GM18502 (cell line): Measurements from ENCODE around the gene WWOX.

Experiments used
- ATAC-seq: cut with Tn5 transposase; IDR thresholded peaks from one replicate; pipeline ENCODE4 v1.9.1; 2021; ENCODE audit warnings: mild to moderate bottlenecking; ENCODE audit not compliant: unreplicated experiment, poor library complexity

Gene WWOX

DNA sequence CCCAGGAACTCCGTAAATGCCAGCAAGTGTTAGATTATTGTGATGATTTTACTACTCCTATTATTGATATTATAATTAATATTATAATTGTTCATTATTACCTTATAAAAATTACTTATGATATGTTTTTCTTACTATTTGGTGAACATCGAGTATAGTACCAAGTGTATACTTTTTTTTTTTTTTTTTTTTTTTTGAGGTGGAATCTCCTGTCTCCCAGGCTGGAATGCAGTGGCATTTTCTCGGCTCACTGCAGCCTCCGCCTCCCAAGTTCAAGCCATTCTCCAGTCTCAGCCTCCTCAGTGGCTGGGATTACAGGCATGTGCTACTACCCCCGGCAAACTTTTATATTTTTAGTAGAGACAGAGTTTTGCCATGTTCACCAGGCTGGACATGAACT lies 347.0 kb downstream of the WWOX start:
- ATAC-seq: no peak

DNA sequence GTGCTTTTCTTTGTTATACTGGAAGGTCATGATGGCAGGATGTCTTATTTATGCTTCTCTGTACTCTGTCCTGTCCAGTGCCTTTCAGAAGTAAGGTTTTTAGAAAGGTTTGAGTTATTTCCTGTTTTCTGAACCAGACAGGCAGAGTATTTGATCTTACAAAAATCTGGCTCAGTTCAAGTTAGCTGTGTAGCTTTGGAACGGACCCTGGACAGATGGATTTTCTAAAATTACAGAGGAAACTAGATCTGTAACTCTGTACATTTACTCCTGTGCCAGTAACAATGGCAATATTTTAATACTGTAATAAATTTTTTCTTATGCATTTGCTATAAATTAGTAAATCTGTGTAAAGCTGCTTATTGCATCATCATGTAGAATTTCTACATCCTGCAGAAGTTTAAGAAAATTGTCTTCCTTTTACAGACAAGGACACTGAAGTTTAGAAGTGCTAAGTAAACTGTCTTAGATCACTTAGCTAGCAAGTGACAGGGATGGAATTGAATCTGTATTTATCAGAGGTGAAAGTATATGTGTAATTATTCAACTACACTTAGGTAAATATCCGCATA lies 347.6 kb downstream of the WWOX start:
- no peak for ATAC-seq

DNA sequence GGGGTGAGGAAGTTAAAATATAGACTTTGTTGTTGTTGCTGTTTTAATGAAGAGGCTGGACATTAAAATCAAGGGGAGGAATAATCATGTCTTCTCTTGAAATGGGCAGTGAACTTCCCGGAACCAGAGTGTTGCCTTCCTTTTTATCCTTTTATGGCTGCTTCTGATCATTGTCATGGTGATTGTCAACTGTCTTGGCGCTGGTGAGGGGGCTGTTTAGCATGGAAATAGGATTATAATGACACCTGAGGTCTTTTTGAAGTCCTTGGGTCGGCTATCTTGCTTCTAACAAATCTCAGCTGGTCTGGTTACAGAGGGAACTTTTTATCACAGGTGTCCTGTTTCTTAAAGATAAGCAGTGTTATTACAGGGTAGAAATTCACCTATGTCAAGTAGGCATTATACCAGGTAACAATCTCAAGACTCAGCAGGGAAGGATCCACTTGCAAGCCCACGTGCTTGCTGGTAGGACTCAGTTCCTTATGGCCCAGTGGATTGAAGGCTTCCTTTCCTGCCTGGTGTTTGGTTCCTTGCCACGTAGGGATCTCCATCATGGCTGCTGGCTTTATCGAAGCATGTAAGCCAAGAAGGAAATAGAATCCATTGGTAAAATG lies 349.3 kb downstream of the WWOX start:
- no peak for ATAC-seq

DNA sequence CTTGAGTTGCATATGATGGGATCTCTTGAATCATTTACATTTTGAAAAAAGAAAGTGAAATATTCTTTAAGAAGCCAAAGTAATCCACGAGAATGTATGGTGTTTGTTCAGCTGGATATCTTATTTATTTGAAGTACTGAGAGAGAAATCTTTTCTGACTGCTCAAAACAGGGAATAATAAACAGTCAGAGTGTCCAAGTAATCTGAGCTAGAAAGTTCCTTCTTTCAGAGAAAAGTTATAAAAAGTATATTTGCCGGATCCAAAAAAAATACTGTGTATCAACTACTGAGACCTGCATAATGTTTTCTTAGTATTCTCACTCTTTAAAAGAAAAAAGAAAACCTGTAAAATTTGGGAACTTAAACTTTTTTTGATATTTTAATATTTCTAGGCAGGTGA lies 350.8 kb downstream of the WWOX start:
- ATAC-seq: no peak

DNA sequence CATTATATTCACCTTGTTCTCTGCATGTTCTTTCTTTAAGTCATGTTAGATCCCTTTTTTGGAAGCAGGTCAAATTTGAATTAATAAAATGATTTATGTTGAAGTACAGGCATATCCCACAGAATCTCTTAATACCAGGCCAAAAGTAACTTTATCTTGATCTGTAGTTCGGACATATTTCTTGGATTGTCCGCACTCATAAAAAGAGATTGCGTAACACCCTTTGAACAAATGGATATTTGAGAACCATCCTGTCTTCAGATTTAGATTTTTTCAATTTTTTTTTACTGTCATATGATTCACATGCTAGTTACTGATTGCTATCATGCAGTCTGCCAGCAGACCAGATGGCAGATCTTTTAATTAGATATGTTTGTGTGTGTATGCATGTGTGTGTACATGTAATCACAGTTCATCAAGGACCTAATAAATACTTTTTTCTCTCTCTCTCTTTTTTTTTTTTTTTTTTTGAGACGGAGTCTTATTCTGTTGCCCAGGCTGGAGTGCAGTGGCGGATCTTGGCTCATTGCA lies 352.6 kb downstream of the WWOX start:
- no peak for ATAC-seq

DNA sequence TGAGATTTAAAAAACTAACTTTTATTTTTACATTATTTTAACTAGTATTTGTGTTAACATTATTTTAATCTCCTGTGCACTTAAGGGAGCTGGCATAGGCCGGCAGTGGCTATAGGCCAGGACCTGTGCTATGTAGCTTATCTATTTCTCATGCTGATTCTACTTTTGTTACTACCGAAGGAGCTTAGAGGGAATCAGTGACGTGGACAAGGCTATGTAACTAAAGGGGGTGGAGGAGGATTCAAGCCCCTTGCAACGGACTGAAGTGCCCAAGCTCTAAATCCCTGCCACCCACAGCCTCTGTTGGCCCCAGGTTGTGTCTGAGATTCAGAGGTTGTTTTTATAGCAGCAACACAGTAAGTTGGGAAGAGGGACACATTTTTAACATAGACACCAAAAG lies 356.4 kb downstream of the WWOX start:
- no peak for ATAC-seq

DNA sequence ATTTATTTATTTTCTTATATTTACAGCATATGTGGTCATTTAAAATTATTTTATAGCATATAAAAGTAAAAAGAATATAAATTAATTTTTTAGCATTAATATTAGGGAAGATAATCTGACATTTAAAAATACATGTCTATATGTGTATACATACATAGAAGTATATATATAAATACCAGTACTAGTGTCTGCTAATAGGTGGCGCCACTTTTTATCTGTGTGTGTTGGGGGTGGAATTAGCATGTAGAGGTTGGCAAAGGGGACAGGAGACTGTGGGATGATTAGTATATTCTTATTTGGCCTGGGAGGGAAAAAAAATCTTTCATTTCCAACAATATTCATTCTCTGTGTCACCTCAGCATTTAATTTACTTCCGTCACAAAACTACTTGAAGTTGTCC lies 359.1 kb downstream of the WWOX start:
- no peak for ATAC-seq

DNA sequence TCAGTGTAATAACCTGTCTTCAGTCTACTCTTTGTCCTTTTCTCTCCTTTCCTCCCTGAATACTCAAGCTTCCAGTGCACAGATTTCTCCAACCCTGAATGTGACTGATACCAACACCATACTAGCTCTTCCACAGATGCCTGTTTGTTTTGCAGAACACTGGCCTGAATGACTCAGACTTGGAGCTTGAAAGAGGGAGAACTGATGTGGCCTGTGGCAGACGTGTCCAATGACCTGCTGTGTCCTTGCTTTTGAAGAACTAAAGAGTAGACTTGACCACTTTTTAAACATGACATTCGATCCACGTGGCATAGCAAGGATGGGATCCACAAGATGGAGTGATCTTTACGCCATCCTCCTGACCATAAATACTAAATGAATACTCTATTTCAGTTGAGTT lies 361.0 kb downstream of the WWOX start:
- ATAC-seq: no peak

DNA sequence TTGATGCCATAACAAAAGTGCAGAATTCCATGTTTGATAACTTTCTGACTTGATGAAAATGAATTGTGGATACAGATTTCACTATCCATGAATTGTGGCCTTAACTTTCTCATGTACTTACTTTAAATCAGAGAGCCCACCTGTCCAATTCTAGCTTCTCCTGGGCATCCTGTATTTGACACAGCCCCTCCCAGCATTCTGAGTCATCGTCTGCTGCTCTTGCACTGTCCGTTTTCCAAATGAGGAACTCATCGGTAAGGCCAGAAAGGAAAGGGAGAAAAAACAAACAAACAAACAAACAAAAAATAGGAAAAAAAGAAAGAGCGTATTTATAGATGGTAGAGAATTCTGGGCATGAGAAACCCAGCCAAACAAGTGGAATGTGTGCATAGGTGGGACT lies 361.6 kb downstream of the WWOX start:
- ATAC-seq: no peak

DNA sequence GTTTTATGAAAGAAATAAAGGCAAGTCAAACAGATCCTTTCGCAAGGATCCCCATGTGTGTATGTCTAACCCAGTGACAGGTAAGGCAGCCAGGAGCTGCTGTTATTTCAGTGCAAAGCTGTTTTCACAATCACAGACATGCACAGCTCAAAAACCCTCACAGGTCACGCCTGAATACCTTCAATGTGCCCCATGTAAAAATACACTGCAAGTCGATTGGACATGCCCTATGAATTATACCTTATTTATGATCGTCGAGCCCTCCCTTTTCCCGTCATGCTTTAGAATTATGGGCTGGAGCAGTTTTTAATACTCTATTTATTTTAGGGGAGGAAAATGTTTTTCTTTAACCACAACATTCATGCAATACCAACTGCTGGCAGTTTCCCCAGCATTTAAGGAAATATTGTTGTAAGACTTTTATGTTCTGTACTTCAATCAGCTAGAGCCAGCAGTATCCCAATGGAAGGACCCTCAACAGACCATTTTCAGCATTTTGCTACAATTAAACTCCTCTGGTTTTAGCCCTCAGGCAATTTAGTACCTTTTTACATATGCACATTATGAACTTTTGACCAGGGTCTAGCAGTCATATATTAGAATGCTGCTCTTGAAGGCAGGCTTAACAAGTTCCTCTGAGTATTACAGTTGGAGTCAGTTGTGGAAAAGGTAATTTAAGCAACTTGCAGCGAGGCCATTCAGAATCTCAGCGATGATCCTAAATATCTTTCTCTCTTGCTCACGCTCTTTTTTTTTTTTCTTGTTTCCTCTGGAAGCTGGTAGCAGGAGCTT lies 362.2 kb downstream of the WWOX start:
- ATAC-seq: no peak

DNA sequence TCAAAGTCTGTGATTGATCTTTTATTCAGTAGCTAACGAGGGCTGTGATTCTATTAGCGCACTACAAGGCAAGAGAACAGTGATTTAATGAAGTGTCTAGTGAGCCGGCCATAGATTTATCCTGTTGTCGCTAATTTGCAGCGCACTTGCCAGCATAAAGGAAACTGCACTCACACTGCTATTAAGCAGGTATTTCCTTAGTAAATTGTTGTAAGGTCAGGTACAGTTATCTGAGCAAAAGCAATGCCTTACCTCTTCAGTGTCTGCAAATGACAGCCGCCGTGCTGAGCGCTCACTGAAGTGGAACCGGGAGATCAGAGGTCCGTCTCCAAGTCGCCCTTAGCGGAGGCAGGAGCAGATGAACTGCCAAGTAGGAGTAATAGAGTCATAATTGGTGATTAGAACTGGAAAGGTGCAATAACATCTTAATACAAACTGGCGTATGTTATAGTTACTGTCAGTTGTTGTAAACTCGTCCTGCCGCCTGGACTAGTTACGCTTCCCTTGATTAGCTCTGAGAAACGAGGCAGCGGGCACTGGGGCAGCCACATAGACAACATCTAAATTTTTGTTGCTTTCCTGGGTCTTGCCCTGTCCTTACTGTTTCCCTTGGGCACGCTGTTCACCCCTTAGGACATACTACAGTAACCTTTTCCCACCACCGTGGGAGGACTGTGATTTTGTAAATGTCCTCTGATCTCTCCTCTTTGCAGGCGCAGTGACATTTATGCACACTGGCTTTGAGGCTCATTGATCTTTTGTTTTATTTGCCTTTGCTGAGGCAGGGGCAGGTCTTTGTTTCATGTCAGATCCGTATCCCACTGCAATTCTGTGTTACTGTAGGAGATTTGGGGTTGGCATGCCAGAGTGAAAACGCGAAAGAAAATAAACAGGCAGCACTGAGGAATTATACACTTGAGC lies 363.1 kb downstream of the WWOX start:
- ATAC-seq: no peak

DNA sequence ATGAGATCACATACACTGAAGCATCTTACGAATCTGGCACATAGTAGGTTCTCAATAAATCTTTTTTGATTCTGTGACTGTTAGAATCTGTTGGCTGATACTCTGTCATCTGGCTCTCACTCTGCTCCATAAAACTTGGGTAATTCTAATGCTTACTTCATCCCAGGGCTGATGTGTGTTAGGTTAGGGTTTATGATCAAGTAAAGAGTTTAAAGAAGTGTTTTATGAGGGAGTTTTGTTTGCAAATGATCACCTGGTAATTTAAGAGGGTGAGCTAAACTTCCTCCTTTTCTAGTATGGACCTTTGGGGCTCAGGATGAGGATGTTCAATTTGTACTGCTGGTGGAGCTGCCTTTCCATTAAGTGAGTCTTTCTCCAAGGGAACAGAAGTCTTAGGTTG lies 364.1 kb downstream of the WWOX start:
- ATAC-seq: no peak

DNA sequence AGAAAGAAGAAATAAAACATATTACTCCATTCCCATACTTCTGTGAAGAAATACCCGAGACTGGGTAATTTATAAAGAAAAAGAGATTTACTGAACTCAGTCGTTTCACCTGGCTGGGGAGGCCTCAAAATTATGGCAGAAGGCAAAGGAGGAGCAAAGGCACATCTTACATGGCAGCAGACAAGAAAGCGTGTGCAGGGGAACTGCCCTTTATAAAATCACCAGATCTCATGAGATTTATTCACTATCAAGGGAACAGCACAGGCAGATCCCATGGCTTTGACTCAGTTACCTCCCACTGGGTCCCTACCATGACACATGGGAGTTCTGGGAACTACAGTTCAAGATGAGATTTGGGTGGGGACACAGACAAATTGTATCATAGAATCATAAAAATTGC lies 365.4 kb downstream of the WWOX start:
- ATAC-seq: no peak

DNA sequence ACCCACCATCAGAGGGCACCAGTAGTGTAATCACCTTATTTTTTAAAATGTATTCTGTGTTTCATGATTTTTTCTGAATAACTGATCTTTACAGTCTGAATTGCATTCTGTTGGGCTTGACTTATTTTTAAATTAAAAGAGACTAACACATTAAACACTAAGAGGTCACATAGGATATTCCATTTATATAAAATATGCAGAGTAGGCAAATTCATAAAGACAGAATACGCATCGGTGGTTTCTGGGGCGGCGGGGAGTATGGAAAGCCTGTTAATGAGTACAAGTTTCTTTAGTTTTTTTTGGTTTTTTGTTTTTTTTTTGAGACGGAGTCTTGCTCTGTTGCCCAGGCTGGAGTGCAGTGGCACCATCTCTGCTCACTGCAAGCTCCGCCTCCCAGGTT lies 366.3 kb downstream of the WWOX start:
- ATAC-seq: no peak

DNA sequence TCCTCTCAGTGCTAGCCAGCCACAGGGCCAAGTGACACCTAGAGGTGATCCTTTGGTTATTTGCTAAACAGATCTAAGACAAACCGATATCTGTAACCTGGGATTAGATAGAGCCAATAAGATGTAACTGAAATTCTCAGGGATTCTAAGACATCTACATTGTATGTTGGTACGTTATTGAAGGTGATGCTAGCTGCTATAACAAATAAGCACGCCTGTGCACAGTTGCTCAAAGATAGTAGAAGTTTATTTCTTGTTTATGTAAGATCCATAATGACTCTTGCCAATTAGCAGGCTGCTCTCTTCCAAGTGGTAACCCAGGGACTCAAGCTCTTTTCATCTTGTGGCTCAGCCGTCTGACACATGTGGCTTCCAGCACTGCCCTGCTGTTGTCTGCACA lies 370.3 kb downstream of the WWOX start:
- ATAC-seq: no peak

DNA sequence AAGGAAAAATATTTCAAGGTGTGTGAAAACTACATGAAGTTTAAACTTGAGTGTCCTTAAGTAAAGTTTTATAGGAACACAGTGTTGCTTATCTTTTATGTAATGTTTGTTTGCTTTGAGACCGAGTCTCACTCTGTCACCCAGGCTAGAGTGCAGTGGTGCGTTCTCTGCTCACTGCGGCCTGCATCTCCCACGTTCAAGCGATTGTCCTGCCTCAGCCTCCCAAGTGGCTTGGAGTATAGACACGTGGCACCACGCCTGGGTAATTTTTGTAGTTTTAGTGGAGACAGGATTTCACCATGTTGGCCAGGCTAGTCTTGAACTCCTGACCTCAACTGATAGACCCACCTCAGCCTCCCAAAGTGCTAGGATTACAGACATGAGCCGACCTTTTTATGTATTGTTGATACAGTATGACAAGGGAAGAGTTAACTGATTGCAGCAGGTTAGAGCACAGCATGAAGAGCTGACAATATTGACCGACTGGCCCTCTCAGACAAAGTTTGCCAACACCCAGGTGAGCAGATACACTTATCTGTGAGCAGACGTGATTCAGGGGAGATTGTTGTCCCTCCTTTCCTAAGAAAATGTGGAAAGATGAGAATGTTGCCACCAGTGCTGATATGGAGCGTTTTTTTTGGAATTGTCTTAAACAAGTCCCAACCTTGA lies 373.7 kb downstream of the WWOX start:
- no peak for ATAC-seq

DNA sequence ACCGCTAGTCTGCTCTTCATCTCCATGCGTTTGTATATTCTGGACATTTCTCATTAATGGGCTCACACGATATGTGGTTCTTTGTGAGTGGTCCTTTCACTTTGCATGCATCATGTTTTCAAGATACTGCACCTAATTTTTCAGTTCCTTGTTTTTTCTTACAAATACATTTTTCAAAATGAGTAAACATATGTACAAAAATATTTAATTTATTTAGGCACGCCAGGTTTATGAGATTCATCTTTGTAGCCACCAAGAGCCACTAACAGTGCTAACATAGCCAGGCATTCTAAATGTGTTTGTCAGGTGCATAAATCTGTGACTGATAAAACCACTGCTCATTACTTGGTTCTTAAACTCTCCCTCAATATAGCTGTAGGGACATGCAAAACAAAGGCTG lies 375.3 kb downstream of the WWOX start:
- ATAC-seq: peak; percentile 79

DNA sequence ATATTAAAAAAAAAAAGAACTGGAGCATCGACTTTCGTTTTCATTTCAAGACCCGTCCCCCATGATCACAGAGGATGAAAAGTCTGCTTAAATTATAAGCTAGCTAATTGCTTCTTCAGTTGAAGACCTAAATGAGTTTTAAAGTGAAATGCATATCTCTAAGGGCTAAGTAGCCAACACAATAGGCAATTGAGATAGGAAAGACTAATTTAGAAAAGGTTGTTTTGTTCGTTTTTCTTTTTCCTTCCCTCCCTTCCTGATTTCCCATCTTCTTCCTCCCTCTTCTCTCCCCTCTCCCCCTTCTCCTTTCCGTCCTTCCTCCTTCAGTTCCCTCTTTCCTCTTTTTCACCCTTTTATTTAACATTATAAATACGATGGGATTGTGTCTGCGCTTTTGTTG lies 377.2 kb downstream of the WWOX start:
- ATAC-seq: no peak

DNA sequence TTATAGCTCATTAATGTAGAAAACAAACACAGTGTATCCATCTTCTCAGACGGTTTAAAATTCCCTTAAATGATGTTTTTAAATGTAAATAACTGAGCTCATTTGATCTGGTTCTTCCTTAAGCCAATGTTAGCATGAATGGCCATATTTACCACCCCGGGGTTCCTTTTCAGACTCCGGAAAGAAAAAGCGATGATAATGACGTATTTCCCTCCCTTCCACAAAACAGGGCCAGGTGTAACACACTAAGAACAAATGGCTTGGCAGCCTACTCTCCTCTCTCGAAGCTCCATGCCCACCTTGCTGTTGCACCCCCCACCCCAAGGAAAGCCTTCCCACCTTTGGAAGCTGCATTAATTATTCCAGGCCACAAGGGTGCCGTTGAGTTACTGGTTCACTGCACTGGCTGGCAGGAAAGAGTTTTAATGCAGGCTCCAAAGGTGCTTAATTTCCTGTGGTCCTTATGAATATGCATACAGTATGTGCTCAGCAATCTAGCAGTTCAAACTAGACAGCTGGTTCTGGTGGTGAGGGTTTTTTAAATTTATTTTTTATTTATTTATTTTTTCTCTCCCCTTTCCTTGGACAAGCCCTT lies 378.9 kb downstream of the WWOX start:
- ATAC-seq: no peak

DNA sequence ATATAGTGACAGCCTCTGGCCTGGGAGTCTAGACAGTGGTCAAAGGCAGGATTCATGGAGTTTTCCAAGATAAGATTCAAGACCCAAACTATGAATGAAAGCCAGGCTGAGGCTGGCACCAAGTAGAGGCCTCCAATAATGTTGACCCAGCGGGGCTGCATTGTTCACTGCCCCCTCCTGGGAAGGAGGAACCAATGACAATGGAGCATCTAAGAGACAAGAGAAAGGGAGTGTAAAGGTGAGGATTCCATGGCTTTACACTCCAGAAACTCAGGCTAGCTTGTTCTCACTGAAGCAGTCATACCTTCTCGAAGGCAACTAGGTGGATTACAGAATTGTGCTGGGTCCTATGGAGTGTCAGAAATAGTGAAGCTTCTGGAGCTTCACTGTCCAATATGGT lies 380.3 kb downstream of the WWOX start:
- no peak for ATAC-seq
